ENCODE results near the gene CDH3. TPM values are rescaled to one million over a fixed set of nuclear protein-coding genes. Genes with fewer than 3 reads are reported as not detected.

The CDH3 gene
- total RNA-seq = under 1 TPM; 0.22 to 0.74 TPM
- 0.19 TPM for polyA plus RNA-seq (2013, experiment 1 of 2)
- 0.05 TPM for polyA plus RNA-seq (2013, experiment 2 of 2)
- total RNA-seq = 0 to 9.3 (median 0.30) reads per million in 172 experiments

DNA sequence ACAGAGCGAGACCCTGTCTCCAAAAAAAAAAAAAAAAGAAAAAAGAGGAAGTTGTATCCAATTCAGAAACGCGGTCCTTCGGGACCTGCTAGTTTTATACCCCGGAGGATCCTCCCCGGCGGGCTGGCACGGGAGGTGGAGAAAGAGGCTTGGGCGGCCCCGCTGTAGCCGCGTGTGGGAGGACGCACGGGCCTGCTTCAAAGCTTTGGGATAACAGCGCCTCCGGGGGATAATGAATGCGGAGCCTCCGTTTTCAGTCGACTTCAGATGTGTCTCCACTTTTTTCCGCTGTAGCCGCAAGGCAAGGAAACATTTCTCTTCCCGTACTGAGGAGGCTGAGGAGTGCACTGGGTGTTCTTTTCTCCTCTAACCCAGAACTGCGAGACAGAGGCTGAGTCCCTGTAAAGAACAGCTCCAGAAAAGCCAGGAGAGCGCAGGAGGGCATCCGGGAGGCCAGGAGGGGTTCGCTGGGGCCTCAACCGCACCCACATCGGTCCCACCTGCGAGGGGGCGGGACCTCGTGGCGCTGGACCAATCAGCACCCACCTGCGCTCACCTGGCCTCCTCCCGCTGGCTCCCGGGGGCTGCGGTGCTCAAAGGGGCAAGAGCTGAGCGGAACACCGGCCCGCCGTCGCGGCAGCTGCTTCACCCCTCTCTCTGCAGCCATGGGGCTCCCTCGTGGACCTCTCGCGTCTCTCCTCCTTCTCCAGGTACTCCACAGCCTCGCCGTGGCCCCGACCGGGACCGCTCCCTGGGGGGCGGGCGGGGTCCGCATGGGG lies at the start of gene CDH3:
Gene CDH3, plus strand, starts transcription at position 596 of the 779 bp plus-strand sequence. Its CDS starts 70 bp downstream, at position 666.
- no peaks in the 10 kb centered on the region for H3K36me3 Mint-ChIP-seq (ENCODE audit: low read depth)
- Histone ChIP-seq H3K4me1 (ENCODE audit: insufficient read depth, low read length) (peaks cover 27% of the 10 kb centered on the region), H3K9me3 (ENCODE audit: control insufficient read depth in 1 of 2, insufficient read depth in 1 of 2, low read length in 2 of 2) (peaks cover 0 to 18% of the 10 kb centered on the region in 2 experiments), H3K4me3 (ENCODE audit: low read length) (peak within 1 kb of the TSS; percentile 38), H3K27ac (ENCODE audit: low read depth in 1 of 2, low read length in 2 of 2) (no peak within 1 kb of the TSS), H3K36me3 (ENCODE audit: insufficient read depth, low read length) (no peaks in the 10 kb centered on the region), H3K27me3 (ENCODE audit: control insufficient read depth in 1 of 2, insufficient read depth in 2 of 2, low read length in 2 of 2) (peaks cover 67 to 80% of the 10 kb centered on the region in 2 experiments)
- POLR2A ChIA-PET = no interaction called here
- peak in 9 of 14 experiments; percentile 7 to 46 (median 22) for DNase-seq
- peak within 1 kb of the TSS; percentile 56 for H3K4me3 Mint-ChIP-seq
- no peaks in the 10 kb centered on the region for H3K9me3 Mint-ChIP-seq
- peak; percentile 60 for ATAC-seq (ENCODE audit: poor library complexity)
- intact Hi-C loops (cut with DNase I, micrococcal nuclease) = no loop called here
- peaks cover 20% of the 10 kb centered on the region for H3K4me1 Mint-ChIP-seq (ENCODE audit: low read depth)
- CTCF ChIA-PET = interaction anchor here (0.7 kb wide), 1 partner anchor 32 kb away, joined by 3 read pairs; no protein-coding TSS in a partner anchor
- TF ChIP-seq, protein P1, sequence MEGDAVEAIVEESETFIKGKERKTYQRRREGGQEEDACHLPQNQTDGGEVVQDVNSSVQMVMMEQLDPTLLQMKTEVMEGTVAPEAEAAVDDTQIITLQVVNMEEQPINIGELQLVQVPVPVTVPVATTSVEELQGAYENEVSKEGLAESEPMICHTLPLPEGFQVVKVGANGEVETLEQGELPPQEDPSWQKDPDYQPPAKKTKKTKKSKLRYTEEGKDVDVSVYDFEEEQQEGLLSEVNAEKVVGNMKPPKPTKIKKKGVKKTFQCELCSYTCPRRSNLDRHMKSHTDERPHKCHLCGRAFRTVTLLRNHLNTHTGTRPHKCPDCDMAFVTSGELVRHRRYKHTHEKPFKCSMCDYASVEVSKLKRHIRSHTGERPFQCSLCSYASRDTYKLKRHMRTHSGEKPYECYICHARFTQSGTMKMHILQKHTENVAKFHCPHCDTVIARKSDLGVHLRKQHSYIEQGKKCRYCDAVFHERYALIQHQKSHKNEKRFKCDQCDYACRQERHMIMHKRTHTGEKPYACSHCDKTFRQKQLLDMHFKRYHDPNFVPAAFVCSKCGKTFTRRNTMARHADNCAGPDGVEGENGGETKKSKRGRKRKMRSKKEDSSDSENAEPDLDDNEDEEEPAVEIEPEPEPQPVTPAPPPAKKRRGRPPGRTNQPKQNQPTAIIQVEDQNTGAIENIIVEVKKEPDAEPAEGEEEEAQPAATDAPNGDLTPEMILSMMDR (IDR thresholded peaks at IDR 0.05) = no peak
- H3K27me3 Mint-ChIP-seq = peaks cover 79% of the 10 kb centered on the region
- H3K27ac Mint-ChIP-seq = no peak within 1 kb of the TSS

- H3K4me1 Mint-ChIP-seq (ENCODE audit: low read depth) = no peaks in the 10 kb centered on the region
- TF ChIP-seq, protein P1 (IDR thresholded peaks at IDR 0.05) = no peak
- intact Hi-C loops (cut with DNase I, micrococcal nuclease) = no loop called here
- H3K27ac ChIP-seq (ENCODE audit: low read depth in 1 of 2, low read length in 2 of 2) = no peak overlapping the region
- H3K27ac Mint-ChIP-seq = no peak overlapping the region
- ATAC-seq (ENCODE audit: poor library complexity) (no peak), DNase-seq (no peak)
- CTCF ChIA-PET = no interaction called here
- no peaks in the 10 kb centered on the region for H3K27me3 Mint-ChIP-seq
- H3K9me3 Mint-ChIP-seq = peaks cover 3% of the 10 kb centered on the region
- POLR2A ChIA-PET = no interaction called here
- H3K9me3 ChIP-seq (ENCODE audit: control insufficient read depth in 1 of 2, insufficient read depth in 1 of 2, low read length in 2 of 2) = no peaks in the 10 kb centered on the region
- H3K36me3 ChIP-seq (ENCODE audit: insufficient read depth, low read length) = no peaks in the 10 kb centered on the region
- no peak overlapping the region for H3K4me3 ChIP-seq (ENCODE audit: low read length)
- no peaks in the 10 kb centered on the region for H3K4me1 ChIP-seq (ENCODE audit: insufficient read depth, low read length)
- H3K4me3 Mint-ChIP-seq = no peak overlapping the region
- H3K27me3 ChIP-seq (ENCODE audit: control insufficient read depth in 1 of 2, insufficient read depth in 2 of 2, low read length in 2 of 2) = no peaks in the 10 kb centered on the region
- H3K36me3 Mint-ChIP-seq (ENCODE audit: low read depth) = peaks cover 7% of the 10 kb centered on the region
Measured at GRCh38 chr16:68596266-68596665, 48.8 kb upstream of the CDH3 start.

- TF ChIP-seq, protein P1 (IDR thresholded peaks at IDR 0.05) = no peak
- intact Hi-C loops (cut with DNase I, micrococcal nuclease) = no loop called here
- no peak overlapping the region for H3K4me3 ChIP-seq (ENCODE audit: low read length)
- CTCF ChIA-PET = interaction anchor here (1.3 kb wide), 1 partner anchor 9 kb away, joined by 4 read pairs; no protein-coding TSS in a partner anchor
- ATAC-seq (ENCODE audit: poor library complexity) (no peak), DNase-seq (no peak)
- Mint-ChIP-seq H3K4me1 (ENCODE audit: low read depth) (no peaks in the 10 kb centered on the region), H3K4me3 (no peak overlapping the region), H3K27me3 (no peaks in the 10 kb centered on the region), H3K36me3 (ENCODE audit: low read depth) (no peaks in the 10 kb centered on the region), H3K27ac (no peak overlapping the region), H3K9me3 (no peaks in the 10 kb centered on the region)
- POLR2A ChIA-PET = no interaction called here
- H3K27ac ChIP-seq (ENCODE audit: low read depth in 1 of 2, low read length in 2 of 2) = no peak overlapping the region
- no peaks in the 10 kb centered on the region for H3K27me3 ChIP-seq (ENCODE audit: control insufficient read depth in 1 of 2, insufficient read depth in 2 of 2, low read length in 2 of 2)
- no peaks in the 10 kb centered on the region for H3K9me3 ChIP-seq (ENCODE audit: control insufficient read depth in 1 of 2, insufficient read depth in 1 of 2, low read length in 2 of 2)
- no peaks in the 10 kb centered on the region for H3K4me1 ChIP-seq (ENCODE audit: insufficient read depth, low read length)
- no peaks in the 10 kb centered on the region for H3K36me3 ChIP-seq (ENCODE audit: insufficient read depth, low read length)
Measured at GRCh38 chr16:68599586-68599985, 45.5 kb upstream of the CDH3 start.

Measured in CD4-positive, alpha-beta T cell (primary cell).